NCI-H524 (cell line): ENCODE data around the gene SEPTIN12.
A peak's percentile ranks its signal among the peaks of the same experiment; 100 is the strongest.
"Not testable (repeated sequence)": the region's sequence is repeated elsewhere in the genome, so short reads cannot be mapped to it uniquely, and the experiment has no call there.

Experiments used
- DNase-seq, 2 experiments: peaks; one replicate each; lab custom pipeline; 2025; lab: John Stamatoyannopoulos, UW

SEPTIN12 gene

GRCh38 chr16:4802659-4803287 is 14.6 kb upstream of the SEPTIN12 start:
- peak; percentile 90 to 96 for DNase-seq

- peak; percentile 58 to 76 for DNase-seq
Observed at GRCh38 chr16:4801962-4802658, 14.0 kb upstream of the SEPTIN12 start, which contains the start of gene ROGDI. Gene ROGDI (minus strand): TSS chr16:4802633. CDS start chr16:4802571, 62 bp downstream.

GRCh38 chr16:4801051-4801961 is 13.2 kb upstream of the SEPTIN12 start:
- no peak for DNase-seq

GRCh38 chr16:4800290-4801041 is 12.3 kb upstream of the SEPTIN12 start:
- DNase-seq: peak; percentile 84 to 92

- DNase-seq: no peak
Observed at GRCh38 chr16:4799171-4799855, 11.2 kb upstream of the SEPTIN12 start.

- DNase-seq: no peak
Observed at GRCh38 chr16:4798456-4798855, 10.3 kb upstream of the SEPTIN12 start.

GRCh38 chr16:4797805-4798252 is 9.7 kb upstream of the SEPTIN12 start:
- no peak for DNase-seq

- DNase-seq: no peak
Observed at GRCh38 chr16:4796982-4797804, 9.0 kb upstream of the SEPTIN12 start.

GRCh38 chr16:4795828-4796572 is 7.9 kb upstream of the SEPTIN12 start:
- DNase-seq: no peak

- DNase-seq: no peak
Observed at GRCh38 chr16:4795181-4795827, 7.2 kb upstream of the SEPTIN12 start, which contains the start of gene SMIM22. Gene SMIM22 (plus strand): TSS chr16:4795369. CDS start chr16:4795735, 366 bp downstream.

GRCh38 chr16:4792951-4793513 is 4.9 kb upstream of the SEPTIN12 start:
- no peak for DNase-seq

- DNase-seq: no peak
Observed at GRCh38 chr16:4790871-4791270, 2.7 kb upstream of the SEPTIN12 start.

GRCh38 chr16:4790261-4790660 is 2.1 kb upstream of the SEPTIN12 start:
- DNase-seq: no peak

- DNase-seq: no peak
Observed at GRCh38 chr16:4788910-4789309, 765 bp upstream of the SEPTIN12 start.

- DNase-seq: no peak
Observed at GRCh38 chr16:4788489-4788889, 344 bp upstream of the SEPTIN12 start.

GRCh38 chr16:4787068-4787467 is 1.1 kb downstream of the SEPTIN12 start:
- no peak for DNase-seq

GRCh38 chr16:4785758-4786433 is 2.2 kb downstream of the SEPTIN12 start:
- no peak for DNase-seq

GRCh38 chr16:4784444-4784987 is 3.6 kb downstream of the SEPTIN12 start:
- DNase-seq: not testable (repeated sequence)
